ENCODE results near the gene AGPAT2.

The AGPAT2 gene

DNA sequence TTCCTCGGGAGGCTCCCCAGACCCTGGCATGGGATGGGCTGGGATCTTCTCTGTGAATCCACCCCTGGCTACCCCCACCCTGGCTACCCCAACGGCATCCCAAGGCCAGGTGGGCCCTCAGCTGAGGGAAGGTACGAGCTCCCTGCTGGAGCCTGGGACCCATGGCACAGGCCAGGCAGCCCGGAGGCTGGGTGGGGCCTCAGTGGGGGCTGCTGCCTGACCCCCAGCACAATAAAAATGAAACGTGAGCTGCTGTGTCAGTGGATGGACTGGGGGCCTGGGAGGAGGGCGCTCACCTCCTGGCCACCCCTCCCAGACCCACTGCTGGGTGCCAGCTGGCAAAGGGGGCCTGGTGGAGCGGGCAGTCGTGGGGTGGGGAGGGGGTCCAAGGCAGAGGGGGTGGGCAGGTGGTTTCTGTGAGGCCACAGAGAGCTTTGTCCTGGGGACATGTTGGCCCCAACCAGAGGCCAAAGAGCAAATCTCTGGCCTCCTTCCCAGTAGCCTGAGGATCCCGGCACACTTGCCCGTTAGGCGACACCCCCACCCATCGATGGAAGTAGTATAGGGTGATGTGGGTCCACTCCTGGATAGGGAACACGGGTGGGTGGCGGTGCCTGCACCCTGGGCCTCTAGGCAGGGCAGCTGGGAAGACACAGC lies 14.7 kb downstream of the AGPAT2 start:
- Histone ChIP-seq H3K14ac (ENCODE audit: low read length) (no peak overlapping the region), H2BK120ac (ENCODE audit: insufficient read depth, low read length, poor library complexity) (no peak overlapping the region), H2BK5ac (ENCODE audit: low read depth, low read length, poor library complexity) (no peak overlapping the region), H2AK5ac (ENCODE audit: low read length) (no peak overlapping the region), H2BK12ac (ENCODE audit: low read length) (no peak overlapping the region), H3K27ac (ENCODE audit: low read depth, low read length) (no peak overlapping the region), H3K27me3 (ENCODE audit: insufficient read depth, low read length) (no peaks in the 10 kb centered on the region), H3K79me2 (ENCODE audit: control insufficient read depth, insufficient read depth, low read length, poor library complexity) (no peaks in the 10 kb centered on the region), H3K36me3 (ENCODE audit: control insufficient read depth in 1 of 2, insufficient read depth in 2 of 2, low read length in 2 of 2) (peaks cover 2 to 6% of the 10 kb centered on the region in 2 experiments), H3K4me2 (ENCODE audit: low read length) (no peak overlapping the region), H3K4me3 (ENCODE audit: low read depth, low read length) (no peak overlapping the region), H3K23ac (ENCODE audit: low read length) (no peak overlapping the region), H3K4me1 (ENCODE audit: control insufficient read depth in 1 of 2, insufficient read depth in 2 of 2, low read length in 2 of 2) (no peaks in the 10 kb centered on the region), H4K91ac (ENCODE audit: low read depth, low read length) (no peak overlapping the region), H3K18ac (ENCODE audit: low read length) (no peak overlapping the region), H3K4ac (ENCODE audit: low read depth, low read length) (no peak overlapping the region), H4K12ac (ENCODE audit: low read depth, low read length) (no peak overlapping the region), H2AFZ (ENCODE audit: insufficient read depth, low read length, poor library complexity) (no peak overlapping the region), H3K9me3 (ENCODE audit: insufficient read depth, low read depth, low read length) (no peaks in the 10 kb centered on the region), H3K79me1 (ENCODE audit: low read length) (no peaks in the 10 kb centered on the region), H4K8ac (ENCODE audit: low read depth, low read length) (no peak overlapping the region), H3K9ac (ENCODE audit: low read length) (no peak overlapping the region)
- DNase-seq = no peak
- no CpG with 5 or more reads among the region's 14 CpGs for WGBS (ENCODE audit: extremely low coverage, insufficient coverage, insufficient read length)

- Histone ChIP-seq H3K4me1 (ENCODE audit: control insufficient read depth in 1 of 2, insufficient read depth in 2 of 2, low read length in 2 of 2) (no peaks in the 10 kb centered on the region), H3K4me3 (ENCODE audit: low read depth, low read length) (no peak overlapping the region), H3K4ac (ENCODE audit: low read depth, low read length) (no peak overlapping the region), H4K91ac (ENCODE audit: low read depth, low read length) (no peak overlapping the region), H3K4me2 (ENCODE audit: low read length) (no peak overlapping the region), H4K12ac (ENCODE audit: low read depth, low read length) (no peak overlapping the region), H3K14ac (ENCODE audit: low read length) (no peak overlapping the region), H3K79me2 (ENCODE audit: control insufficient read depth, insufficient read depth, low read length, poor library complexity) (no peaks in the 10 kb centered on the region), H2AFZ (ENCODE audit: insufficient read depth, low read length, poor library complexity) (no peak overlapping the region), H2BK120ac (ENCODE audit: insufficient read depth, low read length, poor library complexity) (no peak overlapping the region), H3K79me1 (ENCODE audit: low read length) (no peaks in the 10 kb centered on the region), H2BK5ac (ENCODE audit: low read depth, low read length, poor library complexity) (no peak overlapping the region), H3K36me3 (ENCODE audit: control insufficient read depth in 1 of 2, insufficient read depth in 2 of 2, low read length in 2 of 2) (peaks cover 2 to 6% of the 10 kb centered on the region in 2 experiments), H2AK5ac (ENCODE audit: low read length) (no peak overlapping the region), H3K27ac (ENCODE audit: low read depth, low read length) (no peak overlapping the region), H3K23ac (ENCODE audit: low read length) (no peak overlapping the region), H3K27me3 (ENCODE audit: insufficient read depth, low read length) (no peaks in the 10 kb centered on the region), H3K18ac (ENCODE audit: low read length) (no peak overlapping the region), H2BK12ac (ENCODE audit: low read length) (no peak overlapping the region), H4K8ac (ENCODE audit: low read depth, low read length) (no peak overlapping the region), H3K9ac (ENCODE audit: low read length) (no peak overlapping the region), H3K9me3 (ENCODE audit: insufficient read depth, low read depth, low read length) (no peaks in the 10 kb centered on the region)
- DNase-seq = peak in 1 of 2 donors; percentile 33
- no CpG with 5 or more reads among the region's 27 CpGs for WGBS (ENCODE audit: extremely low coverage, insufficient coverage, insufficient read length)
Observed at GRCh38 chr9:136671646-136672430, 15.4 kb downstream of the AGPAT2 start.

GRCh38 chr9:136671254-136671614 lies 16.0 kb downstream of the AGPAT2 start:
- Histone ChIP-seq H3K36me3 (ENCODE audit: control insufficient read depth in 1 of 2, insufficient read depth in 2 of 2, low read length in 2 of 2) (peaks cover 2% of the 10 kb centered on the region in 2 experiments), H3K9me3 (ENCODE audit: insufficient read depth, low read depth, low read length) (no peaks in the 10 kb centered on the region), H3K4ac (ENCODE audit: low read depth, low read length) (no peak overlapping the region), H3K9ac (ENCODE audit: low read length) (no peak overlapping the region), H2BK12ac (ENCODE audit: low read length) (no peak overlapping the region), H3K79me2 (ENCODE audit: control insufficient read depth, insufficient read depth, low read length, poor library complexity) (no peaks in the 10 kb centered on the region), H3K79me1 (ENCODE audit: low read length) (no peaks in the 10 kb centered on the region), H2AK5ac (ENCODE audit: low read length) (no peak overlapping the region), H3K27me3 (ENCODE audit: insufficient read depth, low read length) (no peaks in the 10 kb centered on the region), H3K4me2 (ENCODE audit: low read length) (no peak overlapping the region), H4K91ac (ENCODE audit: low read depth, low read length) (no peak overlapping the region), H2AFZ (ENCODE audit: insufficient read depth, low read length, poor library complexity) (no peak overlapping the region), H3K27ac (ENCODE audit: low read depth, low read length) (no peak overlapping the region), H3K23ac (ENCODE audit: low read length) (no peak overlapping the region), H3K18ac (ENCODE audit: low read length) (no peak overlapping the region), H4K8ac (ENCODE audit: low read depth, low read length) (no peak overlapping the region), H4K12ac (ENCODE audit: low read depth, low read length) (no peak overlapping the region), H3K14ac (ENCODE audit: low read length) (no peak overlapping the region), H2BK5ac (ENCODE audit: low read depth, low read length, poor library complexity) (no peak overlapping the region), H3K4me1 (ENCODE audit: control insufficient read depth in 1 of 2, insufficient read depth in 2 of 2, low read length in 2 of 2) (no peaks in the 10 kb centered on the region), H3K4me3 (ENCODE audit: low read depth, low read length) (no peak overlapping the region), H2BK120ac (ENCODE audit: insufficient read depth, low read length, poor library complexity) (no peak overlapping the region)
- WGBS (ENCODE audit: extremely low coverage, insufficient coverage, insufficient read length) = no CpG with 5 or more reads among the region's 12 CpGs
- no peak for DNase-seq

GRCh38 chr9:136670576-136671253 lies 16.5 kb downstream of the AGPAT2 start:
- peaks cover 0 to 2% of the 10 kb centered on the region in 2 experiments for H3K36me3 ChIP-seq (ENCODE audit: control insufficient read depth in 1 of 2, insufficient read depth in 2 of 2, low read length in 2 of 2)
- no peaks in the 10 kb centered on the region for H3K79me2 ChIP-seq (ENCODE audit: control insufficient read depth, insufficient read depth, low read length, poor library complexity)
- H2BK12ac ChIP-seq (ENCODE audit: low read length) = no peak overlapping the region
- no peak for DNase-seq
- no peak overlapping the region for H3K9ac ChIP-seq (ENCODE audit: low read length)
- no peak overlapping the region for H2AFZ ChIP-seq (ENCODE audit: insufficient read depth, low read length, poor library complexity)
- H3K27ac ChIP-seq (ENCODE audit: low read depth, low read length) = no peak overlapping the region
- no peak overlapping the region for H3K23ac ChIP-seq (ENCODE audit: low read length)
- no peak overlapping the region for H3K4me2 ChIP-seq (ENCODE audit: low read length)
- H3K4me3 ChIP-seq (ENCODE audit: low read depth, low read length) = no peak overlapping the region
- H3K4me1 ChIP-seq (ENCODE audit: control insufficient read depth in 1 of 2, insufficient read depth in 2 of 2, low read length in 2 of 2) = no peaks in the 10 kb centered on the region
- H2AK5ac ChIP-seq (ENCODE audit: low read length) = no peak overlapping the region
- H4K91ac ChIP-seq (ENCODE audit: low read depth, low read length) = no peak overlapping the region
- H2BK5ac ChIP-seq (ENCODE audit: low read depth, low read length, poor library complexity) = no peak overlapping the region
- no peak overlapping the region for H3K4ac ChIP-seq (ENCODE audit: low read depth, low read length)
- no peak overlapping the region for H4K12ac ChIP-seq (ENCODE audit: low read depth, low read length)
- no peak overlapping the region for H2BK120ac ChIP-seq (ENCODE audit: insufficient read depth, low read length, poor library complexity)
- H3K18ac ChIP-seq (ENCODE audit: low read length) = no peak overlapping the region
- H4K8ac ChIP-seq (ENCODE audit: low read depth, low read length) = no peak overlapping the region
- no peaks in the 10 kb centered on the region for H3K9me3 ChIP-seq (ENCODE audit: insufficient read depth, low read depth, low read length)
- no CpG with 5 or more reads among the region's 36 CpGs for WGBS (ENCODE audit: extremely low coverage, insufficient coverage, insufficient read length)
- H3K79me1 ChIP-seq (ENCODE audit: low read length) = no peaks in the 10 kb centered on the region
- H3K27me3 ChIP-seq (ENCODE audit: insufficient read depth, low read length) = no peaks in the 10 kb centered on the region
- H3K14ac ChIP-seq (ENCODE audit: low read length) = no peak overlapping the region
